Activated naive CD8-positive, alpha-beta T cell treated with anti-CD3 and anti-CD28 coated beads, Interleukin-2, amount 50 U/mL, for 16 hours (primary cell): ENCODE data around the gene POGZ.

Experiments used
- DNase-seq: peaks from one replicate; pipeline ENCODE4 v3.0.0-alpha.2; 2020; ENCODE audit warnings: low read depth, low spot score

The POGZ gene

GRCh38 chr1:151459331-151460046 is at the start of gene POGZ:
TSS of gene POGZ (minus strand) at chr1:151459494. CDS start at chr1:151442204, 17,290 bp downstream.
- DNase-seq: peak; percentile 85

- DNase-seq: no peak
These were observed 49.5 kb upstream of the POGZ start for GRCh38 chr1:151508833-151509232.

GRCh38 chr1:151504759-151505158 is 45.5 kb upstream of the POGZ start:
- no peak for DNase-seq

GRCh38 chr1:151504252-151504651 is 45.0 kb upstream of the POGZ start:
- no peak for DNase-seq

GRCh38 chr1:151502859-151503780 is 43.8 kb upstream of the POGZ start:
- DNase-seq: no peak

- no peak for DNase-seq
These were observed 42.9 kb upstream of the POGZ start for GRCh38 chr1:151502035-151502700.

GRCh38 chr1:151501474-151501873 is 42.2 kb upstream of the POGZ start:
- DNase-seq: no peak

- DNase-seq: no peak
These were observed 40.6 kb upstream of the POGZ start for GRCh38 chr1:151499930-151500329.

GRCh38 chr1:151499365-151499764 is 40.1 kb upstream of the POGZ start:
- DNase-seq: no peak

- no peak for DNase-seq
These were observed 36.0 kb upstream of the POGZ start for GRCh38 chr1:151495316-151495715.

- no peak for DNase-seq
These were observed 35.5 kb upstream of the POGZ start for GRCh38 chr1:151494741-151495281.

- DNase-seq: no peak
These were observed 33.7 kb upstream of the POGZ start for GRCh38 chr1:151493042-151493441.

- no peak for DNase-seq
These were observed 32.8 kb upstream of the POGZ start for GRCh38 chr1:151492120-151492519.

GRCh38 chr1:151491641-151492040 is 32.3 kb upstream of the POGZ start:
- no peak for DNase-seq

- DNase-seq: no peak
These were observed 27.3 kb upstream of the POGZ start for GRCh38 chr1:151486557-151486956.

GRCh38 chr1:151485685-151486255 is 26.5 kb upstream of the POGZ start:
- no peak for DNase-seq

GRCh38 chr1:151482017-151482416 is 22.7 kb upstream of the POGZ start:
- DNase-seq: no peak

- no peak for DNase-seq
These were observed 20.2 kb upstream of the POGZ start for GRCh38 chr1:151479462-151479861.

GRCh38 chr1:151478923-151479322 is 19.6 kb upstream of the POGZ start:
- no peak for DNase-seq

- no peak for DNase-seq
These were observed 19.0 kb upstream of the POGZ start for GRCh38 chr1:151478140-151478812.

GRCh38 chr1:151477066-151477465 is 17.8 kb upstream of the POGZ start:
- no peak for DNase-seq
